CD8-positive, alpha-beta memory T cell (primary cell): ENCODE measurements around the gene TMEM50B. TPM values are rescaled to one million over a fixed set of nuclear protein-coding genes. Genes with fewer than 3 reads are reported as not detected.

Experiments used
- CTCF ChIA-PET: fragments of 350-600 bp; sonication (Branson Sonifier 250); formaldehyde crosslinking; loops from one replicate; lab custom pipeline; 2021; ENCODE audit warnings: antibody characterized with exemption; lab: Charles Lee
- POLR2A ChIA-PET: fragments of 350-600 bp; sonication (Branson Sonifier 250); formaldehyde crosslinking; loops from one replicate; lab custom pipeline; 2021; ENCODE audit warnings: antibody characterized with exemption; lab: Charles Lee
- DNase-seq, 5 donors: peaks; one replicate each; pipeline versions ENCODE4 v3.0.0 to v3.0.0-alpha.2; 2020 to 2022; ENCODE audit warnings: mixed read lengths in 1 of 5
- H3K27ac ChIP-seq: one replicate; pipeline ENCODE4 v1.7.0; 2013; ENCODE audit warnings: low read depth, mild to moderate bottlenecking, low read length, moderate library complexity
- H3K27me3 ChIP-seq: 2 replicates; pipeline ENCODE4 v1.7.0; 2013; ENCODE audit warnings: low read length, mild to moderate bottlenecking; ENCODE audit not compliant: insufficient read depth, poor library complexity, severe bottlenecking
- H3K36me3 ChIP-seq: 2 replicates; pipeline ENCODE4 v1.7.0; 2013; ENCODE audit warnings: mild to moderate bottlenecking, low read length, moderate library complexity; ENCODE audit not compliant: insufficient read depth
- H3K4me1 ChIP-seq: 2 replicates; pipeline ENCODE4 v1.7.0; 2013; ENCODE audit warnings: mild to moderate bottlenecking, low read length, moderate library complexity; ENCODE audit not compliant: insufficient read depth
- H3K4me3 ChIP-seq: 2 replicates; pipeline ENCODE4 v1.7.0; 2013; ENCODE audit warnings: mild to moderate bottlenecking, low read length
- H3K9me3 ChIP-seq: 2 replicates; pipeline ENCODE4 v1.7.0; 2013; ENCODE audit warnings: mild to moderate bottlenecking, low read length
- H3K27ac Mint-ChIP-seq, 8 donors: one replicate each; pipeline ENCODE4 v1.8.0; 2020 to 2021; ENCODE audit warnings: mixed read lengths in 8 of 8, mild to moderate bottlenecking in 6 of 8, inconsistent platforms in 3 of 8, moderate library complexity in 3 of 8
- H3K27me3 Mint-ChIP-seq, 2 donors: one replicate each; pipeline ENCODE4 v1.8.0; 2020 to 2021; ENCODE audit warnings: mixed read lengths in 2 of 2, mild to moderate bottlenecking in 1 of 2, moderate library complexity in 1 of 2
- H3K36me3 Mint-ChIP-seq, 3 donors: one replicate each; pipeline ENCODE4 v1.8.0; 2020 to 2021; ENCODE audit warnings: mixed read lengths in 3 of 3, inconsistent platforms in 1 of 3, mild to moderate bottlenecking in 1 of 3
- H3K4me1 Mint-ChIP-seq, 3 donors: one replicate each; pipeline ENCODE4 v1.8.0; 2020 to 2021; ENCODE audit warnings: mixed read lengths in 3 of 3, inconsistent platforms in 1 of 3, mild to moderate bottlenecking in 1 of 3
- H3K4me3 Mint-ChIP-seq, 7 donors: one replicate each; pipeline ENCODE4 v1.8.0; 2020 to 2021; ENCODE audit warnings: mixed read lengths in 7 of 7, mild to moderate bottlenecking in 6 of 7, moderate library complexity in 4 of 7, inconsistent platforms in 2 of 7
- H3K9me3 Mint-ChIP-seq, 5 donors: one replicate each; pipeline ENCODE4 v1.8.0; 2020 to 2022; ENCODE audit warnings: mixed read lengths in 5 of 5, mild to moderate bottlenecking in 3 of 5, moderate library complexity in 2 of 5, inconsistent platforms in 1 of 5
- polyA plus RNA-seq: library from polyadenylated mRNA; unstranded; fragments of 300-500 nt; fragmentation: Illumina TruSeq; gene quantifications from one replicate; pipeline ENCODE4 v1.2.3, GENCODE V29; 2021
- total RNA-seq, 2 experiments: library from RNA; stranded (reverse); gene quantifications; one replicate each; pipeline ENCODE4 v1.2.3, GENCODE V29; 2021

The TMEM50B gene
- total and polyA plus RNA-seq, 3 experiments from 2014 or later, result 29.2 to 56.2 (median 29.4) TPM

- Mint-ChIP-seq H3K27ac (peak overlapping the region in 1 of 8 donors; percentile 84), H3K4me1 (peaks cover 0 to 5% (median 3%) of the 10 kb centered on the region in 3 donors), H3K27me3 (no peaks in the 10 kb centered on the region), H3K4me3 (peak overlapping the region in 1 of 7 donors; percentile 41), H3K36me3 (peaks cover 10 to 54% (median 15%) of the 10 kb centered on the region in 3 donors), H3K9me3 (no peaks in the 10 kb centered on the region)
- H3K9me3 ChIP-seq, result no peaks in the 10 kb centered on the region
- ChIA-PET POLR2A (no interaction called here), CTCF (interaction anchor here (1.2 to 2.1 kb wide), 2 partner anchors 80 to 244 kb away, joined by 7 to 9 read pairs; no protein-coding TSS in a partner anchor)
- no peaks in the 10 kb centered on the region for H3K4me1 ChIP-seq
- H3K27ac ChIP-seq, result no peak overlapping the region
- no peaks in the 10 kb centered on the region for H3K27me3 ChIP-seq
- peaks cover 5% of the 10 kb centered on the region for H3K36me3 ChIP-seq
- no peak overlapping the region for H3K4me3 ChIP-seq
- DNase-seq, result peak in 1 of 5 donors; percentile 2
These were observed 38.0 kb downstream of the TMEM50B start for GRCh38 chr21:33441489-33442477.

GRCh38 chr21:33437140-33437539 is 42.6 kb downstream of the TMEM50B start:
- no peaks in the 10 kb centered on the region for H3K9me3 ChIP-seq
- no peak overlapping the region for H3K4me3 ChIP-seq
- no peak overlapping the region for H3K27ac ChIP-seq
- peaks cover 23% of the 10 kb centered on the region for H3K36me3 ChIP-seq
- POLR2A ChIA-PET, result interaction anchor here (0.6 kb wide), 1 partner anchor 1790 kb away, joined by 3 read pairs; no protein-coding TSS in a partner anchor
- DNase-seq, result no peak
- H3K9me3 Mint-ChIP-seq, result no peaks in the 10 kb centered on the region
- CTCF ChIA-PET, result interaction anchor here (1.1 kb wide), 1 partner anchor 240 kb away, joined by 4 read pairs; no protein-coding TSS in a partner anchor
- no peak overlapping the region for H3K4me3 Mint-ChIP-seq
- no peak overlapping the region for H3K27ac Mint-ChIP-seq
- peaks cover 0 to 9% (median 0%) of the 10 kb centered on the region in 3 donors for H3K4me1 Mint-ChIP-seq
- H3K27me3 ChIP-seq, result no peaks in the 10 kb centered on the region
- H3K27me3 Mint-ChIP-seq, result no peaks in the 10 kb centered on the region
- H3K4me1 ChIP-seq, result peaks cover 5% of the 10 kb centered on the region
- H3K36me3 Mint-ChIP-seq, result peaks cover 17 to 62% (median 23%) of the 10 kb centered on the region in 3 donors

GRCh38 chr21:33434770-33435360 is 44.9 kb downstream of the TMEM50B start:
- CTCF ChIA-PET, result interaction anchor here (0.8 kb wide), 1 partner anchor 11 kb away, joined by 5 read pairs; no protein-coding TSS in a partner anchor
- Histone ChIP-seq H3K4me1 (peaks cover 5% of the 10 kb centered on the region), H3K27me3 (no peaks in the 10 kb centered on the region), H3K27ac (peak overlapping the region; percentile 29), H3K9me3 (no peaks in the 10 kb centered on the region), H3K4me3 (no peak overlapping the region), H3K36me3 (peaks cover 32% of the 10 kb centered on the region)
- Mint-ChIP-seq H3K9me3 (no peaks in the 10 kb centered on the region), H3K4me1 (peaks cover 0 to 9% (median 0%) of the 10 kb centered on the region in 3 donors), H3K36me3 (peaks cover 18 to 70% (median 23%) of the 10 kb centered on the region in 3 donors), H3K27ac (peak overlapping the region in 2 of 8 donors; percentile 43 to 45), H3K4me3 (no peak overlapping the region), H3K27me3 (no peaks in the 10 kb centered on the region)
- no peak for DNase-seq
- POLR2A ChIA-PET, result interaction anchor here (0.6 kb wide), 1 partner anchor 11 kb away, joined by 3 read pairs; no protein-coding TSS in a partner anchor

GRCh38 chr21:33433425-33434114 is 46.2 kb downstream of the TMEM50B start:
- no peaks in the 10 kb centered on the region for H3K9me3 ChIP-seq
- H3K36me3 Mint-ChIP-seq, result peaks cover 15 to 76% (median 19%) of the 10 kb centered on the region in 3 donors
- H3K27ac Mint-ChIP-seq, result peak overlapping the region in 2 of 8 donors; percentile 15 to 25
- peaks cover 0 to 9% (median 0%) of the 10 kb centered on the region in 3 donors for H3K4me1 Mint-ChIP-seq
- no peak overlapping the region for H3K4me3 Mint-ChIP-seq
- no peak for DNase-seq
- H3K27me3 Mint-ChIP-seq, result no peaks in the 10 kb centered on the region
- POLR2A ChIA-PET, result interaction anchor here (0.6 kb wide), 1 partner anchor 10 kb away, joined by 5 read pairs; no protein-coding TSS in a partner anchor
- H3K9me3 Mint-ChIP-seq, result no peaks in the 10 kb centered on the region
- CTCF ChIA-PET, result no interaction called here
- peaks cover 35% of the 10 kb centered on the region for H3K36me3 ChIP-seq
- H3K27ac ChIP-seq, result no peak overlapping the region
- H3K27me3 ChIP-seq, result no peaks in the 10 kb centered on the region
- H3K4me1 ChIP-seq, result peaks cover 5% of the 10 kb centered on the region
- no peak overlapping the region for H3K4me3 ChIP-seq

GRCh38 chr21:33433001-33433400 is 46.8 kb downstream of the TMEM50B start:
- Histone ChIP-seq H3K27ac (no peak overlapping the region), H3K36me3 (peaks cover 35% of the 10 kb centered on the region), H3K4me1 (peaks cover 5% of the 10 kb centered on the region), H3K9me3 (no peaks in the 10 kb centered on the region), H3K27me3 (no peaks in the 10 kb centered on the region), H3K4me3 (no peak overlapping the region)
- peaks cover 15 to 74% (median 19%) of the 10 kb centered on the region in 3 donors for H3K36me3 Mint-ChIP-seq
- H3K27ac Mint-ChIP-seq, result no peak overlapping the region
- no peaks in the 10 kb centered on the region for H3K9me3 Mint-ChIP-seq
- CTCF ChIA-PET, result no interaction called here
- POLR2A ChIA-PET, result interaction anchor here (1.0 kb wide), 1 partner anchor 12 kb away, joined by 4 read pairs; no protein-coding TSS in a partner anchor
- peaks cover 0 to 9% (median 0%) of the 10 kb centered on the region in 3 donors for H3K4me1 Mint-ChIP-seq
- no peaks in the 10 kb centered on the region for H3K27me3 Mint-ChIP-seq
- DNase-seq, result no peak
- no peak overlapping the region for H3K4me3 Mint-ChIP-seq

GRCh38 chr21:33432496-33432895 is 47.3 kb downstream of the TMEM50B start:
- H3K27ac ChIP-seq, result no peak overlapping the region

GRCh38 chr21:33430858-33431257 is 48.9 kb downstream of the TMEM50B start:
- no peak overlapping the region for H3K27ac Mint-ChIP-seq
- H3K9me3 ChIP-seq, result no peaks in the 10 kb centered on the region
- peaks cover 0 to 9% (median 2%) of the 10 kb centered on the region in 3 donors for H3K4me1 Mint-ChIP-seq
- H3K27me3 ChIP-seq, result no peaks in the 10 kb centered on the region
- H3K4me3 ChIP-seq, result no peak overlapping the region
- no peak for DNase-seq
- CTCF ChIA-PET, result interaction anchor here (1.5 to 1.6 kb wide), 2 partner anchors 14 to 234 kb away, joined by 3 to 6 read pairs; no protein-coding TSS in a partner anchor
- no peak overlapping the region for H3K27ac ChIP-seq
- POLR2A ChIA-PET, result no interaction called here
- no peaks in the 10 kb centered on the region for H3K27me3 Mint-ChIP-seq
- H3K4me1 ChIP-seq, result peaks cover 5% of the 10 kb centered on the region
- peaks cover 12 to 61% (median 19%) of the 10 kb centered on the region in 3 donors for H3K36me3 Mint-ChIP-seq
- H3K36me3 ChIP-seq, result peaks cover 29% of the 10 kb centered on the region
- no peaks in the 10 kb centered on the region for H3K9me3 Mint-ChIP-seq
- no peak overlapping the region for H3K4me3 Mint-ChIP-seq

More at GRCh38 chr21:33432496-33432895, 47.3 kb downstream of the TMEM50B start:
- POLR2A ChIA-PET, result interaction anchor here (0.7 to 1.0 kb wide), 2 partner anchors 13 to 213 kb away, joined by 3 to 4 read pairs; no protein-coding TSS in a partner anchor
- Histone ChIP-seq H3K27me3 (no peaks in the 10 kb centered on the region), H3K9me3 (no peaks in the 10 kb centered on the region), H3K4me3 (no peak overlapping the region), H3K36me3 (peaks cover 35% of the 10 kb centered on the region), H3K4me1 (peaks cover 5% of the 10 kb centered on the region)
- no peak overlapping the region for H3K4me3 Mint-ChIP-seq
- no peak for DNase-seq
- no peaks in the 10 kb centered on the region for H3K27me3 Mint-ChIP-seq
- no peaks in the 10 kb centered on the region for H3K9me3 Mint-ChIP-seq
- CTCF ChIA-PET, result interaction anchor here (1.0 kb wide), 1 partner anchor 12 kb away, joined by 4 read pairs; no protein-coding TSS in a partner anchor
- H3K4me1 Mint-ChIP-seq, result peaks cover 0 to 9% (median 0%) of the 10 kb centered on the region in 3 donors
- peak overlapping the region in 1 of 8 donors; percentile 58 for H3K27ac Mint-ChIP-seq
- H3K36me3 Mint-ChIP-seq, result peaks cover 15 to 71% (median 19%) of the 10 kb centered on the region in 3 donors
